Measurements from ENCODE around the gene AFAP1. TPM values are rescaled to one million over a fixed set of nuclear protein-coding genes. Genes with fewer than 3 reads are reported as not detected.

The AFAP1 gene, protein sequence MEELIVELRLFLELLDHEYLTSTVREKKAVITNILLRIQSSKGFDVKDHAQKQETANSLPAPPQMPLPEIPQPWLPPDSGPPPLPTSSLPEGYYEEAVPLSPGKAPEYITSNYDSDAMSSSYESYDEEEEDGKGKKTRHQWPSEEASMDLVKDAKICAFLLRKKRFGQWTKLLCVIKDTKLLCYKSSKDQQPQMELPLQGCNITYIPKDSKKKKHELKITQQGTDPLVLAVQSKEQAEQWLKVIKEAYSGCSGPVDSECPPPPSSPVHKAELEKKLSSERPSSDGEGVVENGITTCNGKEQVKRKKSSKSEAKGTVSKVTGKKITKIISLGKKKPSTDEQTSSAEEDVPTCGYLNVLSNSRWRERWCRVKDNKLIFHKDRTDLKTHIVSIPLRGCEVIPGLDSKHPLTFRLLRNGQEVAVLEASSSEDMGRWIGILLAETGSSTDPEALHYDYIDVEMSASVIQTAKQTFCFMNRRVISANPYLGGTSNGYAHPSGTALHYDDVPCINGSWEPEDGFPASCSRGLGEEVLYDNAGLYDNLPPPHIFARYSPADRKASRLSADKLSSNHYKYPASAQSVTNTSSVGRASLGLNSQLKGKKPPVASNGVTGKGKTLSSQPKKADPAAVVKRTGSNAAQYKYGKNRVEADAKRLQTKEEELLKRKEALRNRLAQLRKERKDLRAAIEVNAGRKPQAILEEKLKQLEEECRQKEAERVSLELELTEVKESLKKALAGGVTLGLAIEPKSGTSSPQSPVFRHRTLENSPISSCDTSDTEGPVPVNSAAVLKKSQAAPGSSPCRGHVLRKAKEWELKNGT
- 32.6 and 63.9 TPM in 2 replicates for total RNA-seq

GRCh38 chr4:7939377-7940108 is at the start of gene AFAP1:
Gene AFAP1, minus strand, starts transcription at chr4:7939861. Its CDS starts 67,783 bp downstream, at chr4:7872078.

Other genes with a start within 250 kb of the AFAP1 start
- under 0.01 TPM in 1 of 2 replicates, not detected in the other for gene ABLIM2, start 219.0 kb upstream of the AFAP1 start, total RNA-seq

Data from placental epithelial cell (primary cell).